H1 (cell line): Measurements from ENCODE around the gene SMTNL2.

Experiments used
- EP300 ChIP-seq, 2 experiments: IDR thresholded peaks; 1 replicate in 1 of 2; 2 replicates in 1 of 2; pipeline ENCODE4 v1.6.1; 2011 to 2012; ENCODE audit warnings: low read depth in 2 of 2, low read length in 2 of 2, mild to moderate bottlenecking in 2 of 2, borderline replicate concordance in 1 of 2, inconsistent platforms in 1 of 2, moderate library complexity in 1 of 2
- EZH2 ChIP-seq: fragments of 200-600 bp; sonication (generic); IDR thresholded peaks from 2 replicates; pipeline ENCODE4 v1.7.1; 2012; ENCODE audit warnings: low read depth, mild to moderate bottlenecking, moderate library complexity, low read length, inconsistent platforms; ENCODE audit not compliant: severe bottlenecking
- GTF2F1 ChIP-seq: IDR thresholded peaks from 2 replicates; pipeline ENCODE4 v1.6.1; 2012; ENCODE audit warnings: low read depth, low read length, improper control_type of control experiment, borderline replicate concordance
- JUN ChIP-seq: IDR thresholded peaks from 2 replicates; pipeline ENCODE4 v1.6.1; 2011; ENCODE audit warnings: low read depth, mild to moderate bottlenecking, improper control_type of control experiment, low read length
- KDM1A ChIP-seq: fragments of 200-600, 300-600 bp; sonication (generic); IDR thresholded peaks from 2 replicates; pipeline ENCODE4 v1.7.1; 2016; ENCODE audit warnings: mild to moderate bottlenecking, low read length, borderline replicate concordance
- NRF1 ChIP-seq: IDR thresholded peaks from 2 replicates; pipeline ENCODE4 v1.6.1; 2011; ENCODE audit warnings: mild to moderate bottlenecking, low read depth, low read length, improper control_type of control experiment
- POLR2A ChIP-seq, 2 experiments: IDR thresholded peaks; 1 replicate in 1 of 2; 2 replicates in 1 of 2; pipeline ENCODE4 v1.6.1; 2011; ENCODE audit warnings: low read depth in 2 of 2, low read length in 2 of 2, mild to moderate bottlenecking in 2 of 2; ENCODE audit errors: control extremely low read depth in 1 of 2
- RNF2 ChIP-seq: fragments of 200-900, 300-1000 bp; sonication (generic); IDR thresholded peaks from 2 replicates; pipeline ENCODE4 v1.7.1; 2016; ENCODE audit warnings: borderline replicate concordance, low read depth, mild to moderate bottlenecking, antibody characterized with exemption, low read length; ENCODE audit not compliant: poor library complexity, severe bottlenecking; ENCODE audit errors: missing control alignments
- TEAD4 ChIP-seq: IDR thresholded peaks from 2 replicates; pipeline ENCODE4 v1.6.1; 2012; ENCODE audit warnings: low read depth, low read length, inconsistent platforms, mixed read lengths
- TF ChIP-seq, protein P1 (sequence below), 3 experiments: IDR thresholded peaks; 1 replicate in 2 of 3; 2 replicates in 1 of 3; pipeline versions ENCODE4 v1.5.1 to v1.6.1; 2011; ENCODE audit warnings: low read length in 3 of 3, mild to moderate bottlenecking in 3 of 3, inconsistent platforms in 2 of 3, low read depth in 1 of 3, moderate library complexity in 1 of 3; ENCODE audit not compliant: insufficient read depth in 1 of 3; ENCODE audit errors: control extremely low read depth in 1 of 3
- TF ChIP-seq, protein P2 (sequence below): IDR thresholded peaks from 2 replicates; pipeline ENCODE4 v1.6.1; 2011; ENCODE audit warnings: low read length, improper control_type of control experiment
- TF ChIP-seq, protein P3 (sequence below): IDR thresholded peaks from 2 replicates; pipeline ENCODE4 v1.6.1; 2012; ENCODE audit warnings: low read length, inconsistent platforms

DNA sequence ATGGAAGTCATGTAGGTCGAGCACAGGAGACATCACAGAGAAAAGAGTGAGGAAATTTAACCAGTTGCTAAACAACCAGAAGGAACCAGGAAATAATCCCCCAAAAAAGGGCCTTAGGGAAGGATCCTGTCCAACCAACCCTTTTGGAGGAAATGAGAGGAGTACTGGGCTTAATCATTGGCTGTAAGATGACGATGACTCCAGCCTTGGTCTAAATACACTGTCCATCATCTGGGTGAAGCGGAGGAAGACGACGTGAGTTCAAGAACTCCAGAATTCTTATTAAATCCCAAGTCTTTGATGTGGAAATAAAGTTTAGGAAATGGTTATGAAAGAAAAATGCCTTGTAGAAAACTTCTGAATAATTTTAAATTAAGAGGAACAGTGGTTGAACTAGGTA lies 68.7 kb downstream of the SMTNL2 start:
- TF ChIP-seq, protein P1, sequence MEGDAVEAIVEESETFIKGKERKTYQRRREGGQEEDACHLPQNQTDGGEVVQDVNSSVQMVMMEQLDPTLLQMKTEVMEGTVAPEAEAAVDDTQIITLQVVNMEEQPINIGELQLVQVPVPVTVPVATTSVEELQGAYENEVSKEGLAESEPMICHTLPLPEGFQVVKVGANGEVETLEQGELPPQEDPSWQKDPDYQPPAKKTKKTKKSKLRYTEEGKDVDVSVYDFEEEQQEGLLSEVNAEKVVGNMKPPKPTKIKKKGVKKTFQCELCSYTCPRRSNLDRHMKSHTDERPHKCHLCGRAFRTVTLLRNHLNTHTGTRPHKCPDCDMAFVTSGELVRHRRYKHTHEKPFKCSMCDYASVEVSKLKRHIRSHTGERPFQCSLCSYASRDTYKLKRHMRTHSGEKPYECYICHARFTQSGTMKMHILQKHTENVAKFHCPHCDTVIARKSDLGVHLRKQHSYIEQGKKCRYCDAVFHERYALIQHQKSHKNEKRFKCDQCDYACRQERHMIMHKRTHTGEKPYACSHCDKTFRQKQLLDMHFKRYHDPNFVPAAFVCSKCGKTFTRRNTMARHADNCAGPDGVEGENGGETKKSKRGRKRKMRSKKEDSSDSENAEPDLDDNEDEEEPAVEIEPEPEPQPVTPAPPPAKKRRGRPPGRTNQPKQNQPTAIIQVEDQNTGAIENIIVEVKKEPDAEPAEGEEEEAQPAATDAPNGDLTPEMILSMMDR (IDR thresholded peaks at IDR 0.05; ENCODE audit: control extremely low read depth in 1 of 3, insufficient read depth in 1 of 3, low read depth in 1 of 3, low read length in 3 of 3), result no peak
- TF ChIP-seq NRF1, result no peak
- no peak for TF ChIP-seq EZH2
- TF ChIP-seq, protein P2, sequence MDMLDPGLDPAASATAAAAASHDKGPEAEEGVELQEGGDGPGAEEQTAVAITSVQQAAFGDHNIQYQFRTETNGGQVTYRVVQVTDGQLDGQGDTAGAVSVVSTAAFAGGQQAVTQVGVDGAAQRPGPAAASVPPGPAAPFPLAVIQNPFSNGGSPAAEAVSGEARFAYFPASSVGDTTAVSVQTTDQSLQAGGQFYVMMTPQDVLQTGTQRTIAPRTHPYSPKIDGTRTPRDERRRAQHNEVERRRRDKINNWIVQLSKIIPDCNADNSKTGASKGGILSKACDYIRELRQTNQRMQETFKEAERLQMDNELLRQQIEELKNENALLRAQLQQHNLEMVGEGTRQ, result no peak
- no peak for TF ChIP-seq RNF2
- TF ChIP-seq KDM1A, result no peak
- TF ChIP-seq JUN, result no peak
- TF ChIP-seq EP300 (IDR thresholded peaks at IDR 0.05; ENCODE audit: borderline replicate concordance in 1 of 2, low read depth in 2 of 2, low read length in 2 of 2), result no peak
- no peak for TF ChIP-seq GTF2F1
- TF ChIP-seq, protein P3, sequence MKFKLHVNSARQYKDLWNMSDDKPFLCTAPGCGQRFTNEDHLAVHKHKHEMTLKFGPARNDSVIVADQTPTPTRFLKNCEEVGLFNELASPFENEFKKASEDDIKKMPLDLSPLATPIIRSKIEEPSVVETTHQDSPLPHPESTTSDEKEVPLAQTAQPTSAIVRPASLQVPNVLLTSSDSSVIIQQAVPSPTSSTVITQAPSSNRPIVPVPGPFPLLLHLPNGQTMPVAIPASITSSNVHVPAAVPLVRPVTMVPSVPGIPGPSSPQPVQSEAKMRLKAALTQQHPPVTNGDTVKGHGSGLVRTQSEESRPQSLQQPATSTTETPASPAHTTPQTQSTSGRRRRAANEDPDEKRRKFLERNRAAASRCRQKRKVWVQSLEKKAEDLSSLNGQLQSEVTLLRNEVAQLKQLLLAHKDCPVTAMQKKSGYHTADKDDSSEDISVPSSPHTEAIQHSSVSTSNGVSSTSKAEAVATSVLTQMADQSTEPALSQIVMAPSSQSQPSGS, result no peak
- no peak for TF ChIP-seq POLR2A (IDR thresholded peaks at IDR 0.05; ENCODE audit: control extremely low read depth in 1 of 2, low read depth in 2 of 2, low read length in 2 of 2)
- TF ChIP-seq TEAD4, result no peak
